NCI-H1092 (cell line): ENCODE data around the gene DUXA.

Experiments
- DNase-seq: peaks from one replicate; lab custom pipeline; 2025; lab: John Stamatoyannopoulos, UW

DUXA gene

DNA sequence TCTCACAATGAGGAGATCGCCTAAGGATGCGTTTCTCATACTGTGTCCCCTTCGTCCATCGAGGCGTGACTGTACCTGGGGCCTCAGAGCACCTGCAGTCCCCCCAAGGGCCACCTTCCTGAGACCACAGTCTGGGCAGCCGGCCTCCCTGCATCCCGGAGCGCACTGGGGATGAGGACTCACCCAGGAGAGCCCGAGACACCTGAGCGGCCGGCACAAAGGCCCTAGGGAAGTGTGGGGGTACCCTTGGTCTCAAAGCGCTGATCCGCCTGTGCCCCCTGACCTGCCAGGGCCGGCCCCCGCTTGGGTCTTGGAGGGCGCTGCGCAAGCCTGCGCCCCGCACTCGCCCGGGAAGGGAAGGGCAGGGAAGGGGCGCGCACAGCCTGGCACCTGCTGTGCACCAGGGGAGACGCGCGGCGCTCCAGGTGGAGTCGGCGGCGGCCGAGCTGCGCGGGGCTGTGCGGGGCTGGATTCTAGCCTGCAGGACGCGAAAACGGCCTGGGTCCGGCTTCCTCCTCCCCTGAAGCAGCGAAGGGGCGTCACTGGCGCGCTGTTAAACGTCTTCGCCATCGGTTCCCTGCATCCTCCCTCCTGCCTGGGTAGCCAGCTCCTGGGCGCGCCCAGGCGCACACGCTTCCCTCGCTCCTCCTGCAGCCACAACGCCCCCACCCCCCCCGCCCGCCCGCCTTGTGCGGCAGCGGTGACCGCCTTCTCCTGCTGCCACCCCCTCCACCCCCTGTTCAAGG, 61.1 kb downstream of the DUXA start:
- DNase-seq: no peak
